Heart left ventricle (tissue), 13 donors: ENCODE data around the gene ST8SIA6.

Experiments used
- CTCF ChIP-seq, 12 donors: fragments of 200-600 bp; sonication (generic) in 4 of 12; IDR thresholded peaks; one replicate each; pipeline versions ENCODE4 v1.5.0 to v1.8.0; 2018 to 2022; ENCODE audit warnings: antibody characterized with exemption in 12 of 12, mild to moderate bottlenecking in 5 of 12
- POLR2A ChIP-seq, 2 donors: fragments of 450-650 bp; IDR thresholded peaks; one replicate each; pipeline ENCODE4 v1.6.1; 2017; ENCODE audit warnings: antibody characterized with exemption in 2 of 2, mild to moderate bottlenecking in 2 of 2, moderate library complexity in 2 of 2
- donor health status: ischemic (EF 13 %, LVEDD 7.1; RV severe dilation, severe dysfunction).
- donor health status: DM: no; HTN: yes; CAD: no.
- donor health status: DM: no; HTN: no; CAD: no.
- donor health status: ischemic (EF 25% LVEDD 6.9; RV normal size, moderate dysfunction).
- donor health status: ischemic (EF 25% LVEDD 5.7; RV mildly dilated, moderate dysfunction).
- donor health status: ischemic (EF 35%, LVEDD 5.7; RV mildly dilated, moderate dysfunction).
- donor health status: nonischemic (EF 11% LVEDD 7.7; RV severe dilation, severe dysfunction).
- donor health status: DM: yes; HTN: yes; CAD: no.
- donor health status: PGD.
- donor health status: ischemic (EF 29% LVEDD 5.4; RV normal size, mild dysfunction).
- donor health status: nonischemic (EF 23%, LVEDD 6.1; RV moderate dilation, normal function).

- TF ChIP-seq CTCF (IDR thresholded peaks at IDR 0.05) (no peak), POLR2A (IDR thresholded peaks at IDR 0.05) (no peak)
These were observed 21.3 kb upstream of the ST8SIA6 start for GRCh38 chr10:17475661-17476060.
